HCT116 (cell line): Measurements from ENCODE around the gene ENPP5. TPM values are rescaled to one million over a fixed set of nuclear protein-coding genes. Genes with fewer than 3 reads are reported as not detected.

Source experiments
- ATAC-seq: fragments of 200-7000 bp; cut with Tn5 transposase; 2 replicates; pipeline ENCODE4 v1.9.1; 2020; ENCODE audit warnings: mild to moderate bottlenecking, moderate library complexity
- BruUV-seq: library from RNA; stranded (reverse); fragments of 400-500 nt; replicated peaks from 2 replicates; lab custom pipeline; 2021; lab: Mats Ljungman, UMichigan
- CTCF ChIA-PET: fragments of 300-600 bp; sonication (Branson Sonifier 250); formaldehyde crosslinking; loops from one replicate; lab custom pipeline; 2021; ENCODE audit warnings: antibody characterized with exemption; lab: Charles Lee
- POLR2A ChIA-PET: fragments of 300-600, 350-600 bp; sonication (Branson Sonifier 250); formaldehyde crosslinking; loops from one replicate; lab custom pipeline; 2021; ENCODE audit warnings: antibody characterized with exemption; lab: Charles Lee
- RAD21 ChIA-PET, 2 experiments: fragments of 300-600 bp; sonication (Branson Sonifier 250); formaldehyde crosslinking; loops; one replicate each; lab custom pipeline; 2023; ENCODE audit warnings: low total read pairs in 2 of 2; ENCODE audit not compliant: uncharacterized antibody in 2 of 2, unreplicated experiment in 2 of 2, low non-redundant PET in 1 of 2; lab: Charles Lee
- DNase-seq: peaks from one replicate; pipeline ENCODE4 v3.0.0-alpha.2; 2010; ENCODE audit warnings: low read depth, low spot score
- H2AFZ ChIP-seq: fragments of 200-600 bp; shearing (Covaris generic), sonication (generic); 2 replicates; pipeline ENCODE4 v1.6.1; 2017; ENCODE audit warnings: low read depth, mixed run types, mixed read lengths, antibody characterized with exemption, low read length; ENCODE audit not compliant: poor library complexity, severe bottlenecking
- H3K27ac ChIP-seq: 2 replicates; pipeline ENCODE4 v1.5.1; 2012; ENCODE audit warnings: low read depth, low read length
- H3K27me3 ChIP-seq: fragments of 200-600 bp; sonication (generic); 2 replicates; pipeline ENCODE4 v1.6.1; 2016; ENCODE audit warnings: mixed run types, low read length, mixed read lengths; ENCODE audit not compliant: insufficient read depth
- H3K36me3 ChIP-seq, 2 experiments: fragments of 200-500 bp in 1 of 2; fragments of 200-600 bp in 1 of 2; sonication (Bioruptor generic) in 1 of 2; sonication (generic) in 1 of 2; 2 replicates each; pipeline versions ENCODE4 v1.5.1 to v1.6.1; 2014 to 2016; ENCODE audit warnings: low read length in 2 of 2, inconsistent platforms in 1 of 2, mixed read lengths in 1 of 2, mixed run types in 1 of 2; ENCODE audit not compliant: insufficient read depth in 2 of 2, control insufficient read depth in 1 of 2
- H3K4me1 ChIP-seq, 2 experiments: fragments of 200-600 bp in 1 of 2; sonication (generic) in 1 of 2; 2 replicates each; pipeline versions ENCODE4 v1.5.1 to v1.6.1; 2012 to 2017; ENCODE audit warnings: low read length in 2 of 2, inconsistent platforms in 1 of 2, mild to moderate bottlenecking in 1 of 2, mixed read lengths in 1 of 2, mixed run types in 1 of 2, moderate library complexity in 1 of 2; ENCODE audit not compliant: insufficient read depth in 2 of 2, control insufficient read depth in 1 of 2
- H3K4me2 ChIP-seq: fragments of 200-600 bp; sonication (generic); 2 replicates; pipeline ENCODE4 v1.6.1; 2017; ENCODE audit warnings: mixed run types, low read length, mixed read lengths
- H3K4me3 ChIP-seq, 2 experiments: fragments of 200-600 bp in 1 of 2; sonication (generic) in 1 of 2; replicated peaks in 1 of 2; 2 replicates each; pipeline ENCODE4 v1.5.1; 2011 to 2016; ENCODE audit warnings: low read length in 2 of 2, control low read depth in 1 of 2, low read depth in 1 of 2, mild to moderate bottlenecking in 1 of 2, mixed read lengths in 1 of 2, mixed run types in 1 of 2
- H3K79me2 ChIP-seq: fragments of 200-600 bp; sonication (generic); 2 replicates; pipeline ENCODE4 v1.6.1; 2017; ENCODE audit warnings: mild to moderate bottlenecking, mixed run types, low read length, moderate library complexity, mixed read lengths; ENCODE audit not compliant: insufficient read depth
- H3K9ac ChIP-seq: fragments of 200-600 bp; sonication (generic); 2 replicates; pipeline ENCODE4 v1.6.1; 2016; ENCODE audit warnings: low read length, mixed read lengths
- H3K9me2 ChIP-seq: fragments of 200-600 bp; sonication (generic), shearing (Covaris generic); 2 replicates; pipeline ENCODE4 v1.6.1; 2017; ENCODE audit warnings: mixed run types, mild to moderate bottlenecking, moderate library complexity; ENCODE audit not compliant: insufficient read depth
- H3K9me3 ChIP-seq, 2 experiments: fragments of 200-500 bp in 1 of 2; fragments of 200-600 bp in 1 of 2; sonication (Bioruptor generic) in 1 of 2; sonication (generic) in 1 of 2; 2 replicates each; pipeline ENCODE4 v1.6.1; 2014 to 2017; ENCODE audit warnings: low read length in 2 of 2, mixed read lengths in 2 of 2, inconsistent platforms in 1 of 2, low read depth in 1 of 2, mild to moderate bottlenecking in 1 of 2, mixed run types in 1 of 2, moderate library complexity in 1 of 2; ENCODE audit not compliant: control insufficient read depth in 1 of 2, insufficient read depth in 1 of 2
- H4K20me1 ChIP-seq: fragments of 200-600 bp; sonication (generic), shearing (Covaris generic); 2 replicates; pipeline ENCODE4 v1.6.1; 2017; ENCODE audit warnings: mixed run types, mild to moderate bottlenecking, moderate library complexity; ENCODE audit not compliant: insufficient read depth
- CBX3 ChIP-seq: IDR thresholded peaks from 2 replicates; pipeline ENCODE4 v1.6.1; 2012; ENCODE audit warnings: low read depth
- EGR1 ChIP-seq: IDR thresholded peaks from 2 replicates; pipeline ENCODE4 v1.6.1; 2012; ENCODE audit warnings: low read depth
- ELF1 ChIP-seq: IDR thresholded peaks from 2 replicates; pipeline ENCODE4 v1.6.1; 2012; ENCODE audit warnings: low read depth, borderline replicate concordance
- FOSL1 ChIP-seq: IDR thresholded peaks from 2 replicates; pipeline ENCODE4 v1.6.1; 2012; ENCODE audit warnings: low read depth
- POLR2AphosphoS5 ChIP-seq: IDR thresholded peaks from 2 replicates; pipeline ENCODE4 v1.6.1; 2011; ENCODE audit warnings: mild to moderate bottlenecking, low read depth, low read length, moderate library complexity
- RAD21 ChIP-seq: IDR thresholded peaks from 2 replicates; pipeline ENCODE4 v1.6.1; 2012; ENCODE audit warnings: low read depth, mild to moderate bottlenecking
- SIN3A ChIP-seq: IDR thresholded peaks from 2 replicates; pipeline ENCODE4 v1.6.1; 2012; ENCODE audit warnings: low read depth
- SP1 ChIP-seq: IDR thresholded peaks from 2 replicates; pipeline ENCODE4 v1.6.1; 2012; ENCODE audit warnings: low read depth
- SRF ChIP-seq: IDR thresholded peaks from 2 replicates; pipeline ENCODE4 v1.6.1; 2012; ENCODE audit warnings: low read depth
- ZBTB33 ChIP-seq: IDR thresholded peaks from 2 replicates; pipeline ENCODE4 v1.6.1; 2011; ENCODE audit warnings: mild to moderate bottlenecking, low read length, moderate library complexity; ENCODE audit not compliant: insufficient replicate concordance; ENCODE audit errors: extremely low read depth
- ZFX ChIP-seq: fragments of 450-650 bp; IDR thresholded peaks from 2 replicates; pipeline ENCODE4 v1.6.1; 2017
- ZNF274 ChIP-seq: fragments of 200-500 bp; sonication (Bioruptor generic); IDR thresholded peaks from 2 replicates; pipeline ENCODE4 v1.6.1; 2014; ENCODE audit warnings: mild to moderate bottlenecking, low read depth, low read length, inconsistent platforms
- intact Hi-C: fragments of 100-400 bp; cut with micrococcal nuclease; formaldehyde crosslinking; loops from 2 replicates; pipeline ENCODE4 v1.10.0; 2022
- total RNA-seq: library from RNA; stranded (reverse); gene quantifications from one replicate; pipeline ENCODE4 v1.2.1, GENCODE V29; 2021; ENCODE audit not compliant: unreplicated experiment
- TF ChIP-seq, protein P1 (sequence below): IDR thresholded peaks from 2 replicates; pipeline ENCODE4 v1.6.1; 2012
- TF ChIP-seq, protein P2 (sequence below): IDR thresholded peaks from 2 replicates; pipeline ENCODE4 v1.6.1; 2012

Gene ENPP5
- total RNA-seq, 1 experiment from 2014 or later: 4.5 TPM

GRCh38 chr6:46191961-46192360 is 21.2 kb upstream of the ENPP5 start:
- ATAC-seq (no peak), DNase-seq (no peak)
- BruUV-seq: no TSS peak
- Histone ChIP-seq H3K4me3 (no peak overlapping the region), H3K79me2 (no peaks in the 10 kb centered on the region), H3K9me3 (no peaks in the 10 kb centered on the region), H3K27ac (no peak overlapping the region), H3K27me3 (no peaks in the 10 kb centered on the region), H3K36me3 (no peaks in the 10 kb centered on the region)
- ChIA-PET CTCF (no interaction called here), POLR2A (no interaction called here), RAD21 (no interaction called here)
- no peak for TF ChIP-seq ELF1
- TF ChIP-seq, protein P1, sequence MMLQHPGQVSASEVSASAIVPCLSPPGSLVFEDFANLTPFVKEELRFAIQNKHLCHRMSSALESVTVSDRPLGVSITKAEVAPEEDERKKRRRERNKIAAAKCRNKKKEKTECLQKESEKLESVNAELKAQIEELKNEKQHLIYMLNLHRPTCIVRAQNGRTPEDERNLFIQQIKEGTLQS: no peak
- TF ChIP-seq, protein P2, sequence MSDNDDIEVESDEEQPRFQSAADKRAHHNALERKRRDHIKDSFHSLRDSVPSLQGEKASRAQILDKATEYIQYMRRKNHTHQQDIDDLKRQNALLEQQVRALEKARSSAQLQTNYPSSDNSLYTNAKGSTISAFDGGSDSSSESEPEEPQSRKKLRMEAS: no peak
- no peak for TF ChIP-seq CBX3
- TF ChIP-seq FOSL1: no peak
- TF ChIP-seq SIN3A: no peak
- no peak for TF ChIP-seq ZBTB33
- TF ChIP-seq POLR2AphosphoS5: no peak
- TF ChIP-seq SRF: no peak
- no peak for TF ChIP-seq ZNF274
- no peak for TF ChIP-seq EGR1
- no peak for TF ChIP-seq RAD21
- no peak for TF ChIP-seq SP1
- TF ChIP-seq ZFX: no peak
- TF ChIP-seq, all 23 proteins: peak for 0
- H3K9me2 ChIP-seq: no peaks in the 10 kb centered on the region
- H3K4me2 ChIP-seq: no peak overlapping the region
- no peak overlapping the region for H2AFZ ChIP-seq
- H3K4me1 ChIP-seq: no peaks in the 10 kb centered on the region; a peak in 1 of 4 replicates
- no peak overlapping the region for H3K9ac ChIP-seq
- intact Hi-C loops: no loop called here
- no peaks in the 10 kb centered on the region for H4K20me1 ChIP-seq
